OCI-LY3 (cell line): ENCODE data around the gene AADAC.

Experiments
- H2AFZ ChIP-seq: fragments of 200-600, 300-600 bp; shearing (Covaris generic); 2 replicates; pipeline ENCODE4 v1.6.0; 2014; ENCODE audit warnings: antibody characterized with exemption, low read depth, low read length
- H3K27ac ChIP-seq: fragments of 200-600, 300-600 bp; sonication (generic); 2 replicates; pipeline ENCODE4 v1.5.1; 2014; ENCODE audit warnings: mild to moderate bottlenecking, low read length, moderate library complexity, mixed read lengths
- H3K27me3 ChIP-seq: fragments of 200-600, 300-600 bp; sonication (generic); 2 replicates; pipeline ENCODE4 v1.6.1; 2014; ENCODE audit warnings: low read depth, low read length, mixed read lengths
- H3K36me3 ChIP-seq: fragments of 200-600, 300-600 bp; sonication (generic); replicated peaks from 2 replicates; pipeline ENCODE3; 2014; ENCODE audit warnings: low read depth, low read length, mixed read lengths
- H3K4me1 ChIP-seq: fragments of 300-600, 200-600 bp; sonication (generic); 2 replicates; pipeline ENCODE4 v1.6.1; 2014; ENCODE audit warnings: low read length, mixed read lengths
- H3K4me2 ChIP-seq: fragments of 200-600, 300-600 bp; sonication (generic); 2 replicates; pipeline ENCODE4 v1.6.1; 2014; ENCODE audit warnings: low read length, mixed read lengths
- H3K4me3 ChIP-seq: fragments of 300-600, 200-600 bp; sonication (generic); 2 replicates; pipeline ENCODE4 v1.5.1; 2014; ENCODE audit warnings: antibody characterized with exemption, mild to moderate bottlenecking, low read length, moderate library complexity
- H3K79me2 ChIP-seq: fragments of 300-600, 200-600 bp; shearing (Covaris generic); 2 replicates; pipeline ENCODE4 v1.6.1; 2014; ENCODE audit warnings: mild to moderate bottlenecking, low read length, mixed read lengths
- H3K9ac ChIP-seq: fragments of 300-600, 200-600 bp; shearing (Covaris generic); 2 replicates; pipeline ENCODE4 v1.6.0; 2014; ENCODE audit warnings: mild to moderate bottlenecking, low read length, moderate library complexity
- H3K9me3 ChIP-seq: fragments of 200-600, 300-600 bp; shearing (Covaris generic); 2 replicates; pipeline ENCODE4 v1.6.1; 2014; ENCODE audit warnings: low read length, mixed read lengths; ENCODE audit not compliant: insufficient read depth
- H4K20me1 ChIP-seq: fragments of 200-600, 300-600 bp; sonication (generic); 2 replicates; pipeline ENCODE4 v1.6.1; 2016; ENCODE audit warnings: low read length, mixed read lengths; ENCODE audit not compliant: insufficient read depth
- EZH2phosphoT487 ChIP-seq: fragments of 200-600 bp; shearing (Covaris generic); IDR thresholded peaks from 2 replicates; pipeline ENCODE4 v1.6.1; 2018; ENCODE audit warnings: antibody characterized with exemption, mixed run types, low read depth
- TF ChIP-seq, protein P1 (sequence below): fragments of 200-600, 300-600 bp; sonication (generic); IDR thresholded peaks from 2 replicates; pipeline ENCODE4 v1.5.1; 2014; ENCODE audit warnings: antibody characterized with exemption, low read length, low read depth

The AADAC gene

DNA sequence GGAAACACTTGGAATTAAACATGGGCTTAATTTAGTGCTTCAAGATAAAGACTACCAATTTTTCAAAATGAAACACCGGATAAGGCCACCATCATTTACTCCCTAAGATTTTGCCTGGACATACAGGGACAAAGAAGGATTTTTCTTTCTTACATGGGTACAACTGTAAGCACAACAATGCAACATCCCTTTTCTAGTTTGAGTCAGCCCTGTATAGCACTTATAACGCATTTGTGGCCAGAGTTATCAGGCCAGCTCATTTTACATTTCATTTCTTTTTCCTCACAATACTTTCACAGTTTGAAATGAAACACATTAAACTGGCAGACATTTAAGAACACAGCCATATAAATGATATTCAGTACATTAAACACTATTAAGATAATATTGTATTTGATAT is 49.7 kb downstream of the AADAC start:
- no peaks in the 10 kb centered on the region for H3K79me2 ChIP-seq

DNA sequence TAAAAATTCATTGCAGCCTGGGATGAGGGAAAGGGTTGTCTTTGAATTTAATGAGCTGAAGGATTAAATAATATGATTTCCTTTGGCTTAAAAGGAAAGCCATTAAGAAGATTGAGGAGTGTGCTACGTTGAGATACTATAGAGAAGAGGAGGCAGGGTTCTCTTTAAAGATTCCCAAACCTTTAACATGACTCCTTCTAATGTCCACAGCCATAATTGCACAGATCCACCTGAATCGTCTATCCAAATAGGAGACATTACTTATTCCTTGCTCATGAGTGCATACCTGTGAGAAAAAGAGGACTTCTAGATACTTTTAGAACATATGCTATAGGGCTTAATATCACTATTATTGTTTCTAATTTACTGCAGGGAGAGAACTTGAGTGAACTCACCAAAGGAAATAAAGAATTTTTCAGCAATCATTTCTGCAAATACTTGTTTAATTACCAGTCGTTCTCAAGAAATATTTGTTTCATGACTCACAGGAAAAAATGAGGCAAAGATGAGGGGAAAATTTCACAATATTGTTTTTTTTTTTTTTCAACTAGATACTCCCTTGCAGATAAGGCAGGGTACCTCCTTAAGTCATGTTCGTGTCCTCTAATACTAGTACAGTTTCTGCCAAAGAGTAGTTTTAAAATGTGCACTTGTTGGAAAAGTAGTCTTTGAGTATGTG is 50.6 kb downstream of the AADAC start:
- Histone ChIP-seq H3K79me2 (no peaks in the 10 kb centered on the region), H3K27me3 (no peaks in the 10 kb centered on the region), H3K4me1 (no peaks in the 10 kb centered on the region), H3K4me2 (no peak overlapping the region), H3K9ac (no peak overlapping the region), H2AFZ (no peak overlapping the region), H3K9me3 (no peaks in the 10 kb centered on the region), H4K20me1 (no peaks in the 10 kb centered on the region), H3K27ac (no peak overlapping the region), H3K4me3 (no peak overlapping the region), H3K36me3 (no peaks in the 10 kb centered on the region)
- TF ChIP-seq, protein P1, sequence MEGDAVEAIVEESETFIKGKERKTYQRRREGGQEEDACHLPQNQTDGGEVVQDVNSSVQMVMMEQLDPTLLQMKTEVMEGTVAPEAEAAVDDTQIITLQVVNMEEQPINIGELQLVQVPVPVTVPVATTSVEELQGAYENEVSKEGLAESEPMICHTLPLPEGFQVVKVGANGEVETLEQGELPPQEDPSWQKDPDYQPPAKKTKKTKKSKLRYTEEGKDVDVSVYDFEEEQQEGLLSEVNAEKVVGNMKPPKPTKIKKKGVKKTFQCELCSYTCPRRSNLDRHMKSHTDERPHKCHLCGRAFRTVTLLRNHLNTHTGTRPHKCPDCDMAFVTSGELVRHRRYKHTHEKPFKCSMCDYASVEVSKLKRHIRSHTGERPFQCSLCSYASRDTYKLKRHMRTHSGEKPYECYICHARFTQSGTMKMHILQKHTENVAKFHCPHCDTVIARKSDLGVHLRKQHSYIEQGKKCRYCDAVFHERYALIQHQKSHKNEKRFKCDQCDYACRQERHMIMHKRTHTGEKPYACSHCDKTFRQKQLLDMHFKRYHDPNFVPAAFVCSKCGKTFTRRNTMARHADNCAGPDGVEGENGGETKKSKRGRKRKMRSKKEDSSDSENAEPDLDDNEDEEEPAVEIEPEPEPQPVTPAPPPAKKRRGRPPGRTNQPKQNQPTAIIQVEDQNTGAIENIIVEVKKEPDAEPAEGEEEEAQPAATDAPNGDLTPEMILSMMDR: no peak
- no peak for TF ChIP-seq EZH2phosphoT487

More for the DNA sequence above, 49.7 kb downstream of the AADAC start:
- Histone ChIP-seq H2AFZ (no peak overlapping the region), H3K27ac (no peak overlapping the region), H3K4me3 (no peak overlapping the region), H3K4me1 (no peaks in the 10 kb centered on the region), H4K20me1 (no peaks in the 10 kb centered on the region), H3K9ac (no peak overlapping the region), H3K36me3 (no peaks in the 10 kb centered on the region), H3K9me3 (no peaks in the 10 kb centered on the region), H3K27me3 (no peaks in the 10 kb centered on the region), H3K4me2 (no peak overlapping the region)
- no peak for TF ChIP-seq EZH2phosphoT487
- TF ChIP-seq, protein P1: no peak

DNA sequence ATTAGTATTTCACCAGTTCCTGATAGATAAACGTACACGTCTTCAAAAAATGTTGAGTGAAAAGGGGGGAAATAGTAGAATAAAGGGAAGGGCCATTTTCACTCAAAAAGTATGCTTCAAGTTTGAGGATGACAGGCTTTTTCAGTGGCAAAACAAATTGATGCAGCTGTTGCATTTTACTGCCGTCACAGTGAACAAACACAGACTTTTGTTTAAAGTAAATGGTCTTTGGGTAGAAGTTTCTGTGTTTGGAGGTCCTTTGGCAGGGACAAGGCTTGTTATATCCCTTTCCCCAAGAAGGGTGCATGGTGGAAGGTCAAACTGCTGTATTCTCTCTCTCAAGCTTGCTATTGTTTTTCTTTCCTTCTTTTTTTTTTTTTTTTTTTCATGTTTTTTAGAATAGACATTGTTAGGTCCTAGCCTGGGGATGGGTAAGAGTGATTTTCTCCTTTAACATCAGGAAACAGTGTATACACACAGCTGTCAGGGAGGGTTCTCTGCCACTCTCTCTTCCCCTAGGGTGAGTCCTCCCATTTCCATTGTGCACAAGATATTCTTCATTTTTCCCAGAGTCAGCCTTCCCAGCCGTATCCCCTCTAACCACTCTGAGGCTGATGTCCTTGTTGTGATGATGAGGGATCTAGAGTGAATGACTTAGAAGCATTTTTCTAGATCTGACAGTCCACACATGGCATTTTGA is 52.9 kb downstream of the AADAC start:
- H3K4me2 ChIP-seq: no peak overlapping the region
- H3K36me3 ChIP-seq: no peaks in the 10 kb centered on the region
- peaks cover 10% of the 10 kb centered on the region for H3K4me1 ChIP-seq
- no peak overlapping the region for H3K9ac ChIP-seq
- H4K20me1 ChIP-seq: no peaks in the 10 kb centered on the region
- H3K4me3 ChIP-seq: no peak overlapping the region
- no peak overlapping the region for H3K27ac ChIP-seq
- H2AFZ ChIP-seq: no peak overlapping the region
- no peaks in the 10 kb centered on the region for H3K27me3 ChIP-seq
- no peak for TF ChIP-seq EZH2phosphoT487
- TF ChIP-seq, protein P1: no peak
- H3K9me3 ChIP-seq: no peaks in the 10 kb centered on the region
- no peaks in the 10 kb centered on the region for H3K79me2 ChIP-seq

DNA sequence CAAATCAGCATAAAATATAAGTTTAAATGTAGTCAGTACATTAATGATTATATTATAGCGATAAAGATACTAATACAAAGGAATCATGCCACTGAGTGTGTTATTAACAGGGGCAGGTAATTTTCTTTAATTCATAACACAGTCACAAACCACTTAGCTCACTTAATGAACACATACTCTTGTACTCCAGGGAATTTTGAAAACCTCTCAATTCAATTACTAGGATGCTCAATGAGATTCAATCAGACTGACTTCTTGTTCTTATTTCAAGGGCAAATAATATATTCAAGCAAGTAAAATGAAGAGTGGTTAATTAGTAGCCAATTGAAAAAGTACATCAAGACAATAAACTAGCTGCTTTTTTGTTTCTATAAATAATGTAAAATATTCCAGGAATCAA is 53.8 kb downstream of the AADAC start:
- Histone ChIP-seq H3K4me3 (no peak overlapping the region), H3K9me3 (no peaks in the 10 kb centered on the region), H3K9ac (no peak overlapping the region), H3K79me2 (no peaks in the 10 kb centered on the region), H2AFZ (no peak overlapping the region), H3K27ac (no peak overlapping the region), H3K4me2 (no peak overlapping the region), H3K4me1 (peaks cover 18% of the 10 kb centered on the region), H4K20me1 (no peaks in the 10 kb centered on the region), H3K36me3 (no peaks in the 10 kb centered on the region), H3K27me3 (no peaks in the 10 kb centered on the region)
- TF ChIP-seq EZH2phosphoT487: no peak
- TF ChIP-seq, protein P1: no peak
